Measurements from ENCODE around the gene EXOC3L1.

Gene EXOC3L1

GRCh38 chr16:67183627-67184452 is 6.1 kb downstream of the EXOC3L1 start, which contains the start of gene MATCAP1:
TSS of gene MATCAP1 (minus strand) at chr16:67183963. CDS start at chr16:67180610, 3,353 bp downstream.
- peak; percentile 89 to 93 for DNase-seq (ENCODE audit: low read depth in 2 of 2)

GRCh38 chr16:67183284-67183626 is 6.7 kb downstream of the EXOC3L1 start:
- no peak for DNase-seq (ENCODE audit: low read depth in 2 of 2)

GRCh38 chr16:67182288-67182687 is 7.6 kb downstream of the EXOC3L1 start:
- DNase-seq (ENCODE audit: low read depth in 2 of 2): no peak

- DNase-seq (ENCODE audit: low read depth in 2 of 2): no peak
Measured at GRCh38 chr16:67181346-67181745, 8.6 kb downstream of the EXOC3L1 start.

- no peak for DNase-seq (ENCODE audit: low read depth in 2 of 2)
Measured at GRCh38 chr16:67180166-67180565, 9.8 kb downstream of the EXOC3L1 start.

GRCh38 chr16:67179421-67180080 is 10.4 kb downstream of the EXOC3L1 start:
- no peak for DNase-seq (ENCODE audit: low read depth in 2 of 2)

- DNase-seq (ENCODE audit: low read depth in 2 of 2): no peak
Measured at GRCh38 chr16:67177743-67178699, 11.9 kb downstream of the EXOC3L1 start.

- DNase-seq (ENCODE audit: low read depth in 2 of 2): no peak
Measured at GRCh38 chr16:67176662-67177061, 13.3 kb downstream of the EXOC3L1 start.

- DNase-seq (ENCODE audit: low read depth in 2 of 2): no peak
Measured at GRCh38 chr16:67174706-67175231, 15.2 kb downstream of the EXOC3L1 start.

GRCh38 chr16:67173808-67174705 is 15.9 kb downstream of the EXOC3L1 start:
- DNase-seq (ENCODE audit: low read depth in 2 of 2): no peak

GRCh38 chr16:67173323-67173722 is 16.6 kb downstream of the EXOC3L1 start:
- no peak for DNase-seq (ENCODE audit: low read depth in 2 of 2)

- DNase-seq (ENCODE audit: low read depth in 2 of 2): no peak
Measured at GRCh38 chr16:67170949-67171649, 18.8 kb downstream of the EXOC3L1 start.

- DNase-seq (ENCODE audit: low read depth in 2 of 2): peak in 1 of 2 donors; percentile 60
Measured at GRCh38 chr16:67170168-67170948, 19.6 kb downstream of the EXOC3L1 start, which contains the start of gene NOL3. TSS of gene NOL3 (plus strand) at chr16:67170538.

GRCh38 chr16:67169642-67170167 is 20.2 kb downstream of the EXOC3L1 start:
- DNase-seq (ENCODE audit: low read depth in 2 of 2): no peak

GRCh38 chr16:67169011-67169451 is 20.9 kb downstream of the EXOC3L1 start:
- no peak for DNase-seq (ENCODE audit: low read depth in 2 of 2)

GRCh38 chr16:67167588-67167987 is 22.3 kb downstream of the EXOC3L1 start:
- DNase-seq (ENCODE audit: low read depth in 2 of 2): no peak

GRCh38 chr16:67166598-67167168 is 23.3 kb downstream of the EXOC3L1 start:
- no peak for DNase-seq (ENCODE audit: low read depth in 2 of 2)

GRCh38 chr16:67166110-67166547 is 23.8 kb downstream of the EXOC3L1 start:
- no peak for DNase-seq (ENCODE audit: low read depth in 2 of 2)

Data from stimulated activated CD4-positive, alpha-beta T cell treated with anti-CD3 and anti-CD28 coated beads, Interleukin-15, amount 100 ng/mL, for 48 hours (primary cell).